ENCODE data around the gene FAM136A.

Gene FAM136A

DNA sequence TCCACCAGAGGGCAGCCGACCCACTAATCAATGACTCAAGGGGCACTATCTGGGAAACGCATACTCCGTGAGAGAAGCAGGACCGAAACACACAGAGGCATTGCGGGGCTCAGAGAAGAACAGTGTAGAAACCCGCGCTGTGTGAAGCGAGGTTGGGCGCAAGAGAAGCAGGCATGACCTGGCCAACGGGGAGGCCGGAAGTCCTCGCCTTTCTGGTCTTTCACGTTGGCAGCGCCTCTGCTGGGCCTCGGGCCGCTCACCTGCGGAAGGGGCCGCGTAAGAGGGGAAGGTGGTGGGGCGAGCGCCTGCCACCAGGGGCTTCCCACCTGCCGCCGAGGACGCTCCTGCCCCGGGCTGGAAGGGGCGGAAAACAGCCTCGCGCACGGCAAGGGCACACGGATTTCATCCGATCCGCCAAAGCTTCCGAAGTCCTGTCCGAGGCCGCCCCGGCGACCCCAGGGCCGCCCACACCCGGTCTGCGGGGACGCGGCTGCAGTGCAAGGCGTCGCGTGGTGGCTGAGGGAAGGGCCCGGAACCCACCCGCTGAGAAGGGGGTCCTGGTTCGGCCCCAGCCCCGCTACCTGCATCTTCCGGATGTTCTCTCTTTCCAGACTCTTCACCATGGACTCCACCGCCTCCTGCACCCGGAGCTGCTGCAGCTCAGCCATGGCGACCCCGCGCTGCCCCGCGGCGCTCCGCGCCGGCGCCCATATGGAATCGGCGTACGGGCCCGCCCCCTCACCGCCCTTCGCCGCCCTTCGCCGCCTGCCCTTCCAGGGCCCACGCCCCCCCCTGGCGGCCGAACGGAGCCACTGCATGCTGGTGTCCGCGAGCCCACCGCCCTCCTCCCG, at the start of gene FAM136A:
FAM136A (minus strand) TSS at position 724 of the 851 bp plus-strand sequence; CDS start at position 668, 56 bp downstream.
- peak within 1 kb of the TSS; percentile 80 for H3K27ac ChIP-seq
- intact Hi-C loops (cut with DNase I; ENCODE audit: low total_unique reads), result loop anchor here (5.0 kb wide), 2 partner anchors 316 to 389 kb away; no protein-coding TSS in a partner anchor
- H3K9me3 ChIP-seq, result no peaks in the 10 kb centered on the region
- H3K36me3 ChIP-seq, result peaks cover 0 to 39% (median 9%) of the 10 kb centered on the region in 3 donors
- H3K4me1 ChIP-seq, result peaks cover 0 to 10% (median 7%) of the 10 kb centered on the region in 4 donors
- peak within 1 kb of the TSS; percentile 72 to 85 for H3K4me3 ChIP-seq
- TF ChIP-seq, protein P1, sequence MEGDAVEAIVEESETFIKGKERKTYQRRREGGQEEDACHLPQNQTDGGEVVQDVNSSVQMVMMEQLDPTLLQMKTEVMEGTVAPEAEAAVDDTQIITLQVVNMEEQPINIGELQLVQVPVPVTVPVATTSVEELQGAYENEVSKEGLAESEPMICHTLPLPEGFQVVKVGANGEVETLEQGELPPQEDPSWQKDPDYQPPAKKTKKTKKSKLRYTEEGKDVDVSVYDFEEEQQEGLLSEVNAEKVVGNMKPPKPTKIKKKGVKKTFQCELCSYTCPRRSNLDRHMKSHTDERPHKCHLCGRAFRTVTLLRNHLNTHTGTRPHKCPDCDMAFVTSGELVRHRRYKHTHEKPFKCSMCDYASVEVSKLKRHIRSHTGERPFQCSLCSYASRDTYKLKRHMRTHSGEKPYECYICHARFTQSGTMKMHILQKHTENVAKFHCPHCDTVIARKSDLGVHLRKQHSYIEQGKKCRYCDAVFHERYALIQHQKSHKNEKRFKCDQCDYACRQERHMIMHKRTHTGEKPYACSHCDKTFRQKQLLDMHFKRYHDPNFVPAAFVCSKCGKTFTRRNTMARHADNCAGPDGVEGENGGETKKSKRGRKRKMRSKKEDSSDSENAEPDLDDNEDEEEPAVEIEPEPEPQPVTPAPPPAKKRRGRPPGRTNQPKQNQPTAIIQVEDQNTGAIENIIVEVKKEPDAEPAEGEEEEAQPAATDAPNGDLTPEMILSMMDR (IDR thresholded peaks at IDR 0.05), result peak; percentile 93 to 98
- no peaks in the 10 kb centered on the region for H3K27me3 ChIP-seq
- DNase-seq, result peak; percentile 74 to 89

DNA sequence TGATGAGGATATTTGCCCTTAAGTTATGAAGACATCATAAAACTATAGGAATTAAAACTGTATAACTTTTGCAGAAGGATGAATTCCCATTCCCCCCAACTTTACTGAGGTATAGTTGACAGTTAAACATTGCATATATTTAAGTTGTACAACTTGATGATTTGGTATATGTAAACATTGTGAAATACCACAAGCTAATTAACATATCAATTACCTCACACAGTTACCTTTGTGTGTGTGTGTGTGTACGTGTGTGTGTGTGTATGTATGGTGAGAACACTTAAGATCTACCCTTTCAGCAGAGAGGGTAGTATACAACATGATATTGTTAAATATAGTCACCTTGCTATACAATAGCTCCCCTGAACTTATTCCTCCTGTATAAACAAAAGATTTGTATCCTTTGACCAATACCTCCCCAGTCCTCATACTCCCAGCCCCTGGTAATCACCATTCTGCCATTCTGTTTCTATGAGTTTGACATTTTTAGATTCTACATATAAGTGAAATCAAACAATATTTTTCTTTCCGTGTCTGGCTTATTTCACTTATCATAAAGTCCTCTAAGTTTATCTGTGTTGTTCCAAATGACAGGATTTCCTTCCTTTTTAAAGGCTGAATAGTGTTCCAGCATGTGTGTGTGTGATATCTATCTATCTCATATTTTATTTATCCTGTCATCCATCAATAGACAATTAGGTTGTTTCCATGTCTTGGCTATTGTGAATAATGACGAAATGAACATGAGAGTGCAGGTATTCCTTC, 48.2 kb upstream of the FAM136A start:
- Histone ChIP-seq H3K4me3 (no peak overlapping the region), H3K27me3 (peaks cover 0 to 10% of the 10 kb centered on the region in 2 donors), H3K27ac (no peak overlapping the region), H3K36me3 (no peaks in the 10 kb centered on the region), H3K4me1 (no peaks in the 10 kb centered on the region), H3K9me3 (no peaks in the 10 kb centered on the region)
- DNase-seq, result no peak
- intact Hi-C loops (cut with DNase I; ENCODE audit: low total_unique reads), result loop anchor here (10.0 kb wide), 1 partner anchor 265 kb away; no protein-coding TSS in a partner anchor
- TF ChIP-seq, protein P1 (IDR thresholded peaks at IDR 0.05), result no peak

DNA sequence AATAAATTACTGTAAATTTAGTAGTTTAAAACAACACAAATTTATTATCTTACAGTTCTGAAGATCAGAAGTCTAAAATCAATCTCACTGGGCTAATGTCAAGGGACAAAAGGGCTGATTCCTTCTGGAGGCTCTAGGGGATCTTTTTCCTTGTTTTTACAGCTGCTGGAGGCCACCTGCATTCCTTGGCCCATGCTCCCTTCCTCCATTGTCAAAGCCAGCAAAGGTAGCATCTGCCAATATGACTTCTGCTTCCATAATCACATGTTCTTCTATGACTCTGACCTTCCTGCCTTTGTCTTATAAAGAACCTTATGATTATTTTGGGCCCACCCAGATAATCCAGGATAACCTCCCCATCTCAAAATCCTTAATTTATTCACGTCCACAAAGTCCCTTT, 46.0 kb upstream of the FAM136A start:
- H3K27ac ChIP-seq, result no peak overlapping the region
- H3K27me3 ChIP-seq, result peaks cover 0 to 10% of the 10 kb centered on the region in 2 donors
- H3K4me1 ChIP-seq, result no peaks in the 10 kb centered on the region
- DNase-seq, result no peak
- H3K9me3 ChIP-seq, result no peaks in the 10 kb centered on the region
- intact Hi-C loops (cut with DNase I; ENCODE audit: low total_unique reads), result loop anchor here (10.0 kb wide), 1 partner anchor 267 kb away; no protein-coding TSS in a partner anchor
- no peaks in the 10 kb centered on the region for H3K36me3 ChIP-seq
- no peak overlapping the region for H3K4me3 ChIP-seq
- TF ChIP-seq, protein P1 (IDR thresholded peaks at IDR 0.05), result no peak

DNA sequence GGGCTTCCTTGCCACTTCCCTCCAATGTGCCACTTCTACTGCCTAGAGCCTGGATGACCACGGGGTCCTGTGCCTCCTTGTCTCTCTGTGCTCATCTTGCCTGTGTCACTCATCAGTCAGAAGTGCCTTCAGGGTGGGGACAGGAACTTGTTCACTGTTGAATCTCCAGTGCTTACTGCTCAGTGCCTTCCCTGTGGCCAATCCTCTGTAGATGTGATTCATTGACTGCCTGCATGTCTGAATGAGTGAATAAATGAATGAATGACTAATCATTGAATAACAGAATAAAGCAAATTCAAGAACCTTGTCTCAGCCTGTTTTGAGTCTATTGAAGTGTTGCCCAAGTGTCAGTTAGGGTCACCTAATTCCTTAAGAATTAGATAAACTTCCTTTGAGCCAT, 42.3 kb upstream of the FAM136A start:
- H3K36me3 ChIP-seq, result no peaks in the 10 kb centered on the region
- H3K4me3 ChIP-seq, result no peak overlapping the region
- no peak for DNase-seq
- H3K9me3 ChIP-seq, result no peaks in the 10 kb centered on the region
- no peak overlapping the region for H3K27ac ChIP-seq
- TF ChIP-seq, protein P1 (IDR thresholded peaks at IDR 0.05), result no peak
- H3K27me3 ChIP-seq, result peaks cover 0 to 23% of the 10 kb centered on the region in 2 donors
- intact Hi-C loops (cut with DNase I; ENCODE audit: low total_unique reads), result loop anchor here (10.0 kb wide), 1 partner anchor 271 kb away; no protein-coding TSS in a partner anchor
- no peaks in the 10 kb centered on the region for H3K4me1 ChIP-seq

DNA sequence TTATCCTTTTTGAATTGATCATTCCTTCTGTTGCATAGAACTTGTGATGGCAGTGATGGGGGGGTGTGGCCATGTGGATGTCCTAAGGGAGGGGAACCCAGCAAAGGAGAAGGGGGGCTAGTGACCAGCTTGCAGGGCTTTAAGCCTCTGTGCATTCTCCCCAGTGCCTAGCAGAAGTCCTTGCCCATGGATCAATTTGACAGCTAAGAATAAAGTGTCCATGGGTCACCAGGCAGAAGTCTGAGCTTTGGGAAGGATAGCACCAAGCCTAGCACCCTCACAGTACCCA, 39.6 kb upstream of the FAM136A start:
- Histone ChIP-seq H3K4me1 (no peaks in the 10 kb centered on the region), H3K27me3 (peaks cover 0 to 23% of the 10 kb centered on the region in 2 donors), H3K4me3 (no peak overlapping the region), H3K27ac (no peak overlapping the region), H3K9me3 (no peaks in the 10 kb centered on the region), H3K36me3 (no peaks in the 10 kb centered on the region)
- intact Hi-C loops (cut with DNase I; ENCODE audit: low total_unique reads), result loop anchor here (10.0 kb wide), 1 partner anchor 273 kb away; no protein-coding TSS in a partner anchor
- TF ChIP-seq, protein P1 (IDR thresholded peaks at IDR 0.05), result no peak
- DNase-seq, result no peak
